ENCODE measurements around the gene TAF6L.
A peak's percentile ranks its signal among the peaks of the same experiment; 100 is the strongest.
"Not testable (repeated sequence)": the region's sequence is repeated elsewhere in the genome, so short reads cannot be mapped to it uniquely, and the experiment has no call there.

Gene TAF6L

DNA sequence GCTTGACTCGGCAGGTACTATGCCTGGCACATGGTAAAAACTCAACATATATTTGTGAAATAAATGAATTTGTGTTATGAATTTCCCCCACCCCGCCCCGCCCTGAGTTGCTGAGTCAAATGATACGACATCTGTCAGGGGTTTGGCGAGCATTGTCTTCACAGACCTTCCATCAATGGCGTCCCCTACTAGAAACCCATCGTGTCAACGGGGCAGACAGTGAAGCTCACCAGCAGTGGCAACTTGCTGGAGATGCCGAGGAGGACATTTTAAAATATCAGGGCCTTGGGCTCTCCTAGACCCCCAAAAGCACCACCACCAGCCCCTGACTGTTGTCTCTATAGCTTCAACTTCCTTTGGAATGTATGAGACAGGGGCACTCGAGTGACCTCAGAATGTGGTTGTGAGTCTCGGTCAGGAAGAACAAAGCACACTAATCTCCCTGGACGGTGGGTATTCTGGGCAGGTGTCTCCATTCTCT is 34.8 kb downstream of the TAF6L start:
- FAIRE-seq, result no peak

DNA sequence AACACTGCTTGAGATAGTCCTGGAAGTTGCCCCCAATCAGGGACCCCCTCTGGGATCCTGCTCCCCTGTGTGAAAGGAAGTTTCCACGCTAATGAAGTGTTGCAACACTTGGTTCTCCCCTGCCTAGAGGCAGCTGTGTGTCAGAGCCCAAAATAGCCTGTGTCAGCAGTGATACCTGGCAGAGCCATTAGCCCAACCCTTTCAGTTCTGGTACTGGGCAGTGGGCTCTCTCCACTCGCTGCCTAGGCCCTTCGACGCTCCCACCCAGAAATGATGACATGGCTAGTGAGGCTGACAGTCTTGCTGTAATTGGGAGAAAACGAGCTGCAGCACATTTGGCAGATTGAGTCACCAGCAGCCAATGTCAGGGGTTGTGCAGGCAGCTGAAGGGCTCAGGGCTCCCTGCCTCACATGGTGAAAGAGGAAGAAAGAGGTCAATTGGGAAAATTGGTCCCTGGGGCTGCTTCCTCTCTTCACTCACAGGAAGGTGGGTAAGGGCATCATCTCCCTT is 35.5 kb downstream of the TAF6L start:
- no peak for FAIRE-seq

DNA sequence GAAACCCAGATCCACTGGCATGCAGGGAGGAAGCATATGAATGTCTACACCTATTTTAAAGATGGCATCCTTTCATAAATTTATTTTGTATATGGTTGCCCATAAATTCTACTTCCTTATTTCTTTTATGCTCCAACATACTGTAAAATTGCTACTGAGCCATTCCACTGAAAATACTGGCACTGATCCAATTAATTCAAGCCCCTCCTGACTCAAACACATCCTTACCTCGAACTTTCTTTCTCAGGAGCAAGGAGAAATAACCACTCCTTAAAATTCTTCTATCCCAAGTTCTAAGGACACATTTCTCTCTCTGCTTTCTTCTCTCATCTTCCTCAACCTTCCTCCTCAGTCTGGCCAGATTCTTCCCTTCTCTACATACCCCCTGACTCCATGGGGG is 39.6 kb downstream of the TAF6L start:
- FAIRE-seq, result no peak

DNA sequence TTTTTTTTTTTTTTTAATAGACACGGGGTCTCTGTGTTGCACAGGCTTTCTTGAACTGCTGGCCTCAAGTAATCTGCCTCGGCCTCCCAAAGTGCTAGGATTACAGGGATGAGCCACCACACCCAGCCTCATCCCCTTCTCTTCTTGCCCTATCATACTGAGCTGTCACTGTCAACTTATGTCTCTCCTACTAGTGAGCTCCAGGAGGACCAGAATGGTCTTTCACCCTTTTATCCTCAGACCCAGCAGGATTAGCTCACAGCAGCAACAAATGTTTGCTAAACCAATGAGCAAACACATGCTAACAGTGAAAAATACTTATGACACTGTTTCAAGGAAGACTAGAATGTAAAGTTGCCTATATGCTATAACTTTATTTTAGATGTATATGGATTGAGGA is 40.5 kb downstream of the TAF6L start:
- no peak for FAIRE-seq

DNA sequence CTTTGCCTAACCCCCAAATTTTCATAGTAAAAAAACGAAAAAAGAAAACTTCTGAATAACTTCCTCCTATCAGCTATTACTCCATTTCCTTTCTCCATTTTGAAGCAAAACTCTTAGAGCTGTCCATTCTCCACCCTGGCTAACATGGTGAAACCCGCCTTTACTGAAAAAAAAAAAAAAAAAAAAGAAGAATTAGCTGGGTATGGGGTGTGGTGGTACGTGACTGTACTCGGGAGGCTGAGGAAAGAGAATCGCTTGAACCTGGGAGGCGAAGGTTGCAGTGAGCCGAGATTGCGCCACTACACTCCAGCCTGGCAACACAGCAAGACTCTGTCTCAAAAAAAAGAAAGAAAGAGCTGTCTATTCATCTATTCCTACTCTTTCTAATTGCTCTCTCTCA is 45.4 kb downstream of the TAF6L start:
- FAIRE-seq, result no peak

DNA sequence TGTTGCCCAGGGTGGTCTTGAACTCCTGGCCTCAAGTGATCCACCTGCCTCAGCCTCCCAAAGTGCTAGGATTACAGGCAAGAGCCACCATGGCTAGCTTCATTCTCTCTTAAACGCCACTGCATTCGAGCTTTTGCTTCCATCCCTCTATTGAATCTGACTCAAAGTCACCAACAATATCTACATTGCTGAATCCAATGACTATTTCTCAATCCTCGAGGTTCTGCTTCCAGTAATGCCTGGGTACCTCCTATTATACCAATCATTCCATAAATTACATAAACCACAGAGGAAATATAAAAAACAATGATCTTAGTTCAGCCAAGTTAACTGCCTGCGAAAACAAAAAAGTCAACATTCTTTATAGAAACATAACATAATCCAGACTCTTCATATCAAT is 45.9 kb downstream of the TAF6L start:
- FAIRE-seq, result no peak

DNA sequence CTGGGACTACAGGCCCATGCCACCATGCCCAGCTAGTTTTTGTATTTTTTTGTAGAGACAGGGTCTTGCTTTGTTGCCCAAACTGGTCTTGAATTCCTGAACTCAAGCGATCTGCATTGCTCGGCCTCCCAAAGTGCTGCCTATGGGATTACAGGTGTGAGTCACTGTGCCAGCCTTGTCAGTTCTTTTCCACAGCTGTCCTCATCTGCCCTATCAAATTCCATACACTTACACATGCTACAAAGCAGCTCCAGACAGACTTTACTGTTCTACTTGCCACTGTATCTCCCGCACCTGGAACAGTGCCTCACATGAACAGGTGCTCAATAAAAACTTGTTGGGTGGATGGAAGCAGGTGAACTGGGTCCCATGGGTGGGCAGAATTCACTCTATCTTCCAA is 52.5 kb downstream of the TAF6L start:
- FAIRE-seq, result no peak

DNA sequence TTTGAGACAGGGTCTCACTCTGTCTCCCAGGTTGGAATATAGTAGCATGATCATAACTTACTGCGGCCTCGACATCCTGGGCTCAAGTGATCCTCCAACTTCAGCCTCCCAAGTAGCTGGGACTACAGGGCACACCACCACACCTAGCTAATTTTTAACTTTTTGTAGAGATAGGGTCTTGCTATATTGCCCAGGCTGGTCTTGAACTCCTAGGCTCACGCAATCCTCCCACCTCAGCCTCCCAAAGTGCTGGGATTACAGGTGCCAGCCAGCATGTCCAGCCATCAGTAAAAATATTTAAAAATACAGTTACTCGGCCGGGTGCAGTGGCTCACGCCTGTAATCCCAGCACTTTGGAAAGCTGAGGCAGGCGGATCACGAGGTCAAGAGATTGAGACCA is 56.9 kb downstream of the TAF6L start:
- not testable (repeated sequence) for FAIRE-seq

DNA sequence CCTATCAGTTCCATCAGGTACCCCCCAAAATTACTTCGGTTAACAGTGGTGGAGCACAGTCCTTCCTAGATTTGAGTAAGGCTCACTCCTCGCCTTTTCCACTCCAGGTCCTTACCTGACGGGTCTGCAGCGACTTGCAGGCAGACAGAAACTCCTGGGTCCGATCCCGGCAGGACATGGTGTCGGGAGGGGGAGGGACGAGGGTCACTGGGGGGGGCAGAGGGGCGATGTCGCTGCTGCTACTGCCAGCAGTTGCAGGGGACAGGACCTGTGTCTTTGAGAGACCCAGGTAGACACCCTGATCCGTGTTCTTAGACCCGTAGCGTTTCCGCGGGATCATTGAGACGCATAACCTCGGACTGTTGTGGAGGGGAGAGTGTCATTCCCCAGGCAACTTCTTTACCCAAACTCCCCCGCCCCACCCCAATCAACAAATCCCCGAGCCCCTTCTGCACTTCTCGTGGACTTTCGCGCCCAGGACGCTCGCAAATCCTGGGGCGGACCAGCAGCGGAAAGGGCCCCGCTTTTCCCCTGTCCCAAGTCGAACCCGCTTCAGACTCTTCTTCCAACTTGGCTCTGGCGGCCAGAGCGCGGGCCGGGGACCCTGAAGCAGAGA is 59.8 kb downstream of the TAF6L start:
- no peak for FAIRE-seq

DNA sequence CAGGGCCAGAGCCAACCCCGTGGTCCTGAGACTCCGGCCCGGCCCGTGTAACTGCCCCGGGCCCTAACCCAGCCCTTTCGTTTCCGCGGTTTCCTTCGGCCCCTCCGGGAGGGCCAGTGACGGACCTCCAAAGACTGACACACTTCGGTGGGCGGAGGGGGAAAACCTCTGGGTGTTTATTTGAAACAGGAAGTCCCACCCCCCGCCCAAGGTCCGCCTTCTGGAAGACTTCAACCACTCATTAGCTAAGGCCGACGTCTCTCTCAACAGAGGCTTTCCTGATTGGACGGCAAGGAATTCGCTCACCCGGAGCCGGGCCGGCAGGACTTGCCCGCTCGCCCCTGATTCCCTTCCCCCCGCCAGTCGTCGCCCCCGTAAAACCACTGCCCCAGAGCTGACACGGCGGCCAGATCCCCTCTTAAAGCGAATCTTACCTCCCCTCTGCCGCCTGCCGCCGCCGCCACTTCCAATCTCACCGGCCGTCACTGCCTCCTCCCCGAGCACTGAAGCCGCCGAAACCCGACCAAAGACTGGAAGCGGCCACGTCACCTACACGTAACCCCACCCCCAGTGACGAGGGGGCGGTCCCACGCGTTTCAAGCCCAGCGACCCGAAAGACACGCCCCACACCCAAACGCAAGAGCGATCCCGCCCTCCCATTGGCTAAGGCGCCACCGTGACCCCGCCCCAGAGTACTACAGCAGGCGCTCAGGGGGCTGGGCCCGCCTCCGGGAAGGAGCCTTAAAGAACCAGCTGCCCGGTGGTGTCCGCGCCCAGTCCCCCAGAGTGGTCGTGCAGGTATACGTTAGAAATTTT is 60.5 kb downstream of the TAF6L start, which contains the start of gene STX5:
Gene STX5 (minus strand): TSS at position 532 of the 816 bp plus-strand sequence. CDS start 808 bp downstream, outside the sequence.
- peak; percentile 91 for FAIRE-seq

DNA sequence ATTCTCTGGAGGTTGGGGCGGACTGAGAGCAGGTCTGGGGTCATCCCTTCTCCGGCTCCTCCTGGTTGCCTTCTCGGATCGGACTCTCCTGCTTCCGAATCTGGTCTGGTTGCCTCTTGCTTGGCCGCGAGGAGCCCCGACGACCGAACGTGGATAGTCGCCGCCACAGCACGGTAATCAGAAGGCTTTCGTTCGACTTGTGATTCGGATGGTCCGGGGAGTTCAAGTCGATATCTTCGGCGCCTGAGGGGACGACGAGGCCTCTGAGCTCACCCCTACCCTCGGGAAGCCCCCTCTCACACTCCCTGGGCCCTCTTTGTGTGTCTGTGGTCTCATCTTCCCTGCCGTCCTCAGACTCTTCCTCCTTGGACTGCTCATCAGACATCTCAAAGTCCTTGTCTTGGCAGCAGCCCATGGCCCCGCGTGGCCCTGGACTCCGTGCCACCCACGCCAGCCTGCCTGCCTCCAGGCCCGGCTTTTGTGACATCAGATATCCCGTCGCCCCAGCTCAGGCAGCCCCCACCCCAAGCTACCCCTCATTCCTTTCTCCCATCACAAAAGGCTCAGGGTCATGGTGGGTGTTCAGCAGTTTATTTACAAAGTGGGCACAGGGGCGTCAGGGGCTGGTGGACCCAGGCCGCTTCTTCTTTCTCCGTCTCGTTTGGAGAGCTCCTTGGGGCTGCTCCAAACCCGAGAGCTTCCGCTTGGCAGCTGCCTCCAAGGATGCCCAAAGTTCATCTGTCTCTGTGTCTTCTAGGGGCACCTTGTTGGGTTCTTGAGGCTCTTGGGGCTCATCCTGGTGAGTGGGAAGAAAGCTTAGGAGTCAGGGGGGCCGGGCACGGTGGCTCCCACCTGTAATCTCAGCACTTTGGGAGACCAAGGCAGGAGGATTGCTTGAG is 61.4 kb downstream of the TAF6L start, which contains the start of gene TEX54:
Gene TEX54 (minus strand): TSS at position 506 of the 899 bp plus-strand sequence.
- FAIRE-seq, result no peak

DNA sequence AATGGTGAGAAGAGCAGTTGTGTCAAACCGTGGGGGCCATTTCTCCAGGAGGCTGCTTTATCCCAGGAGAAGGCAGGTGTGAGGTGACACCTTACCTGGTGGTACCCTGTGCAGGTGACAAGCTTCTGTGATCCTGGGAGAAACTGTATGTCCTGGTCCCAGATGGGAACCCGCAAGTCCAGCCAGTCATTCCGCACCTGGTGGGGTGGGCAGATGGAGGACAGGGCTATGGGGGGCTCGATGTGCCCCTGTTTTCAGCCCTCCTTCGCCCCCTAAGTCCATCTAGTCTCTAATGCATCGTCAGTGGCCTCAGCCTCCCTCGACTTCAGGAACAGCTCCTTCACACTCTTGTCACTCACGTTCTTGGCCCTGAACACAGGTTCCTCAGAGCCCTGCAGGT is 64.1 kb downstream of the TAF6L start:
- no peak for FAIRE-seq
